Iris pigment epithelial cell (primary cell): ENCODE measurements around the gene STT3B.
"Not testable (repeated sequence)": the region's sequence is repeated elsewhere in the genome, so short reads cannot be mapped to it uniquely, and the experiment has no call there.

Source experiments
- DNase-seq: peaks from one replicate; pipeline ENCODE4 v3.0.0-alpha.2; 2011; ENCODE audit warnings: low read depth

Gene STT3B

DNA sequence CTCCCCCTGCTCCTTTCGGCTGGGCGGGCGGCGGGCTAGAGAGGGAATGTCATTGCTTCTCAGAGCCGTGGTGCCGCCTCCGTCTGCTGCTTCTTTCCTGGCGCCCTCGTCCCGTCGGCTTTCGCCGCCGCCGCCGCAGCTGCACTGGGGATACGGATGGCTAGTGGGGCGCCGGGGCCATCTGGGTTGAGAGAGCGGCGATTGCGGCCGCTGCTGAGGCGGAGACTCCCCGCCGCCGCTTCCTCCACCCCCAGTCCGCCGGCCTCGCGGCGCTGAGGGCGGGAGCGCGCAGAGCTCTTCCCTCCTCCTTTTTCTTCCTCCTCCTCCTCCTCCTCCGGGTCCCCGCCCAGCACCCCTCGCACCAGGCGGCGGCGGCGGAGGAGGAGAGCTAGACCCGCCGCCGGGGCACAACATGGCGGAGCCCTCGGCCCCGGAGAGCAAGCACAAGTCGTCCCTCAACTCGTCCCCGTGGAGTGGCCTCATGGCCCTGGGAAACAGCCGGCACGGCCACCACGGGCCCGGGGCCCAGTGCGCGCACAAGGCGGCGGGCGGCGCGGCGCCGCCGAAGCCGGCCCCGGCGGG, at the start of gene STT3B:
TSS of gene STT3B (plus strand) at position 339 of the 582 bp plus-strand sequence. CDS start at position 413, 74 bp downstream.
- DNase-seq: peak; percentile 83

DNA sequence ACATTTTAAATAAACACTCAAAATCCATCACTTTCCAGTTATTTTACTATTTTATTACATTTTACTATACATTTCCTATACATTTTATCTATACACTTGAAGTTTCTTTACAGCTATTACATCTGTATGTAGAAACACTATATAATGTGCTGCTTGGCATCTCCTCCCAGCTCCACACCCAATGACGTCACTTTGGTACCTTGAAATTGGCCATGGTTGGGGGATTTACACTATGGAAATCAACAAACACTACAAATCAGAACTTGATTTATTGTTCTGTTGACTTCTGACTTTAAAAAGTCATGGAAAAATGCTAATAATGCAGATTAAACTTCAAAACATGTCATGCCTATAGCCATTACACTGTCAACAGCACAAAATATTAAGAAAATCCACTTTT, 48.9 kb upstream of the STT3B start:
- DNase-seq: no peak

DNA sequence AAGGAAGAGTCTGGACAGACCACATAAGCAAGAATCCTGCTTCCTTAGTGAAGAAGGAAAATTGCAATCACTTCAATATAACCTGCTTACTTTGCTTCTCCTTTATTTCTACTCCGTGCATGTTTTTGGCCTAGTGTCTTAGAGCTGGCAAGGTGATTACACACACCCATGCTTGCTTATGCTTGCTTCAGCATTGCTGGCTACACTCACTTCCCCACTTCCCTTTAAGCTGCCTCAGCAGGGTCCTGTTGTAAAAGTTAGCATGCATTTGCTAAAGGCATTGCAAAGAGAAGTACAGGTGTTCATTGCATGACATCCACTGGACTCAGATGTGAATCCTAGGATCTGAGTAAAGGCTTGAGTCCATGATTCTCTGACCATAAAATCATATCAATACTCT, 47.5 kb upstream of the STT3B start:
- no peak for DNase-seq

DNA sequence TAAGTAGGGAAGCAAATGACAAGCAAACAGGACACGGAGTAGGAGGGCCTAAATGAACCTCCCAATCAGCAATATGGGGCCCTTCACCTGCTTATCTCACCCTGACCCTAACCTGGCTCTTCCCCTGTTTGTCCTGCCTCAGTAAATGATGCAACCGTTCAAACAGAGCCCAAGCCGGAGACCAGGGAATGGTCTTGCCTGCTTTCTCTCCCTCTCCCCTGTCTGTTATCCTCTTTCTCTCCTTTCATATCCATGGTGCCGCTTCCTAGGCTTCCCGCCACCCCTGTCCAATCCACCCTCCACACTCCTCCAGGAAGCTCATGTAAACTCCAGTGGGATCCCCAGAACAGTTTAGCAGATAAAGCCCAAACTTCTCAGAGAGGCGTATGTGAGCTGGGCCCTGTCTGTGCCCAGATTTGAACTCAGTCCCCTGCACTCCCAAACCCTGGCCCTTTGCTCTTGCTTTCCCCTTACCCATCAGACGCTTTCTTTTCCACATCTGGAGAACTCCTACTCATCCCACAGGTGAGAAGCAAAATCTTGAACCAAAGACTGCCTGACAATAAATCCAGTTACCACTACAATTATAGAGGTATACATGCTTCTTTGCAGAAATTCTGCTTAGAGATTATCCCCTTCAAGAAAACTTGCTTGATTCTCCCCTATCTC, 45.7 kb upstream of the STT3B start:
- no peak for DNase-seq

DNA sequence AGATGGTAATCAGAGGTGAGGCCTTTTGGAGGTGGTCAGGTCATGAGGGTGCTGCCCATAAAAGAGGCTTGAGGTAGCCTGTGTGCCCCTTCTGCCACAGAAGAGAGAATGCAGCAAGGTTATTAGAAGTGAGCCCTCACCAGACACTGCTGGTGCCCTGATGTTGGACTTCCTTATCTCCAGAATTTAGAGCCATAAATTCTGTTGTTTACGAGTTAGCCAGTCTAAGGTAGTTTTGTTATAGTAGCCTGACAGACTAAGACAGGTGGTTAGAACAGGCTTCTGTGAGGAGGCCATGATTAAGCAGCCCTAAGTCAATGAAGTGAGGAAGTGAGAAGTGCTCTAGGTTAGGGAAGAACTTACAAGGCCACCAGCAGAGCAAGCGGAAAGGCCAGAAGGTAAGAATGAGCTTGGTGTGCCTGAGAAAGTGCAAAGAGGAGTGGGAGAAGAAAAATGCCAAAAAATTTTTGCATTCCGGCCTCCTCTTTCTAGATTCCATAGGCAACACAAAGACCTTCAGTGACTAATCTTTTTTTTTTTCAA, 44.2 kb upstream of the STT3B start:
- no peak for DNase-seq

DNA sequence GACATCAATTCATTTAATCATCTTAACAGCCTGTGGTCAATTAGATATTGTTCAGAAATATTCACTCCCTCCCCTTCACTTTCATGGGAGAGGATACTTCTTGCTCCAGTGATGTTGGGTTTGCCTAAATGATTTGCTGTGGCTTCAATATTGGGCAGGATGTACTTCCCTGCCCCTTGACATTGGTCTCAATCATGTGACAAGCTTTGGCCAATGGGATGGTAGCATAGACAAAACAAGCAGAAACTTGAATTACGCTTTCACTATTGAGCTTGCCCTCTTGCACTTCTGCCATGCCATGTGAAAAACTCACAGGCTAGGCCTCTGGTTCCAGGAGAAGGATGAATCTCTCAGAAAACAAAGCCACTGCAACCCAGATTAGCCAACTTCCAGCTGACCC, 42.2 kb upstream of the STT3B start:
- DNase-seq: no peak

DNA sequence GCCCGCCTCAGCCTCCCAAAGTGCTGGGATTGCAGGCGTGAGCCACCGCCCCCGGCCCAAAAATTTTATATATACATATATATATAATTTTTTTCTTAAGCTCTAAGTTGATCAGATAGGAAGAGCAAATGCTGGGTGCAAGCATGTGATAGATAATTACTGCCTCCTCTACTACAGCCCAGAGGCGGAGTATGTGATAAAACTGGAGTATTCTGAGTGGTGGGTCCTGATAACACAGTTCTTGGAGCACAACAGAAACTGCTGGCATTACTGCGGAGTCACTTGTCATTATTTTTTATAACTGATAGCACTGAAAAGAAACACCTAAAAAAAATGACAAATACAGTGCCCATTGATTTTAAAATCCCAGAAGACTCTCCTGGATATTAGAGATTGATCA, 41.1 kb upstream of the STT3B start:
- DNase-seq: no peak

DNA sequence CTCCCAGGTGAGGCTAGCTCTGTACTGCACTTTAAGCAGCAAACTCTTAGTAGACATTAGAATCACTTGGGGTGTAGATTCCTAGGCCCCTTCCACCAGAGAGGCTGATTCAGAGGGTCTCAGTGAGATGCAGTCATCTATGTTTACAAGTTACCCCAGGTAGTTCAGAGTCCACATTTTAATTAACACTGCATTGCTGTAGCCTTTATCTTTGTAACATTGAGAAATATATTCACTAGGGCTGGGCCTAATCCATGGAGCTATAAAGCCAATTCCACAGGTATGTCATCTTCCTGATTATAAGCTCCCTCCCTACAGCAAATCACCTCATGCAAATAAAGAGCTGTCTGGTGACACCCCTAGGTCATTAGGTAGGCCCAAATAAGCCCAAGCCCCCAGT, 39.6 kb upstream of the STT3B start:
- DNase-seq: no peak

DNA sequence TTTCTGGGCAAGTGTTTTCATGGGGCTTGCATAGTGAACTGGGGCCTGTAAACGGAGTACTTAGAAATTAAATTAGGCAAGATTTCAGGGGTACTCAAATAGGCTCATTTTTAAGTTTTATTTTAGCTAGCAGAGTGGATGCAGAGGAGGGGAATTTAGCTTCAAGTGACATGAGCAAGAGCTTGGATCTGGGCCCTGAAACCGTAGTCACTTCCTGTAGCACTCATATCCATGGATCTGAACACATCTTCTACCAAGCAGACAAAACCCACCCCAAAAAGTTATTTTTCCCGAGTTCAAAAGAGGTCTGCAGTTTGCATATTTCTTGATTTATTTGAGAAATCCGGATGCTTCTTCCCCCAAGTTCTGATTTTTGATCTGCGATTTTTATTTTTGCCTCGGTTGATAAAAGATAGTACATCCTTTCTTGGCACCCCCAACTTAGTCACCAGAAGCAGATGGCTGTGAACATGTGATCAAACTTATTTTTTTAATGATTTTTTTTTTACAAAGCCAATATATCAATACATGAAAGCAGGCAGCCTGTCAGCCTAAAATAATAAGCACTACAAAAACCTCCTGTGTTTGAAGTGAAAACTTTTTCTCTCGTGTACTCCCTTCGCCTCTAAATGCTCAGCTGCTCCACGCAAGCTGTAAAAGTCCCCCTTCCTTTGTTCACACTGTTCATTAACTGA, 36.6 kb upstream of the STT3B start:
- peak; percentile 21 for DNase-seq

DNA sequence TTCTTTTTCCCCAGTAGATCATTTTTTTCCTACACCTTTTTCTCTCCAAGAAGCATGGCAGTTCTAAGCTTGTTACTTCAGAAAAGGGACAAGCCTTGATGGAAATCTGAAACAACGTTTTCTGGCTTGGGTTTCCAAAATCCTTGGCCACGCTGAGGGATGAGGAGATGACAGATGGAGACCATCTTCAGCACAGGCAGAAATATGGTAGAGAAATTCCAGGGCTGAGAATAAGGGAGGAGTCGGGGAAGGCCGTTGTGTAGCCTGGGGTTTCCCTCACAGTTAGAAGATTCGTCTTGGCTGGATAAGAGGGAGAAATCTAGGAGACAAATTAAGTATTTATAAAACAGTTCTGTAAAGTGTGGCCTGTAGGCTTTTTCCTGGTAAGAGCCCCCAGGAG, 33.9 kb upstream of the STT3B start:
- no peak for DNase-seq

DNA sequence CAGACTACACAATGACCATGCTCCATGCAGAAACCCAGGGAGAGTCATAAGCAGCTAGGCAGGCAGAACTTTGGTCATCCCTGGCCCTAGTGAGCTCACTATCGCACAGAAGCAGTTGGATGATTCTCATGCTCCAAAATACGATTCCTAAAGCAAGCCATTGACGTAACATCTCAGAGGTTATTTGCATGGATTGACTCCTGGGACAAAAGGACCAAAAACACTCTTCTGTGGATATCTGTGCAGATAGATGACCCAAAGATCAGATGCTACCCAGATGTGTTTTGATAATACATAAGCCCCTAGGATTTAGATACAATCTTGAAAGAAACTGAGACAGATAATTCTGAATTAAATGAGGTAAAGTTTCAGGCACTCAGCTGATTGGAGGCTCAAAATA, 33.4 kb upstream of the STT3B start:
- DNase-seq: no peak

DNA sequence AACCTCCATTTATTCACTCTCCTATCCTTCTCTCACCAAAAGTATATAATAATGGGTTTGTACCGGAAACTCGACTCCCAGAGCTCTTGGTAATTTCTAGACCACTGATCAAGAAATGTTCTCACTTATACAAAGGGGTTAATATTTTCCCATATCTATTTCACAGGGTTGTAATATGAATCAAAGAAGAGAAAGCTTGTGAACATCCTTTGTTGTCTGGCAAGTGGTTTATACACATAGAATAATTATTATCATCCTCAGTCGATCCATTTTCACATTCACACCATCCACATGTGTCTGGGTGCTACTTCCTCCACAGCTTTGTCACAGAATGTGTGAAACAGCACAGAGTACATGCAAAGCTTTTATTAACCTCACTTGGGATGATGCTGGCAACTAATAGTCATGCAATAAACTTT, 29.9 kb upstream of the STT3B start:
- DNase-seq: no peak

DNA sequence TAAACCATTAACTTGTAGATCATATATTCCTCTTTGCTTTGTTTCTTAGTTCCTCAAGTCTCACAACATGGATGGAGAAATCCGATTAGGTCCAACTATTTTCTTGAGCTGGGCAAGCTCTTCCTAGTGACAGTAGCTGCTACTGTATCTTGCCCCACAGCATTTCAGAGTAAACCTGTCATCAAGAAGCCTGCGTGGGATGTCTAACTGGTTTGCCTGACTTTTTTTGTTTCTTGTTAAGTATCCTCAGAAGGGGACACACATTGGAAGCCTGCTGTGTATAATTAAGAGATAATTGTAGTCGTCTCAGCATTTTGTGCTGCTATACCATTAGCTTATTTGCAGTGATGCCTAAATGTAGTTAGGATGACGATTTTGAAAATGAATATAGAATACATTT, 29.3 kb upstream of the STT3B start:
- no peak for DNase-seq

DNA sequence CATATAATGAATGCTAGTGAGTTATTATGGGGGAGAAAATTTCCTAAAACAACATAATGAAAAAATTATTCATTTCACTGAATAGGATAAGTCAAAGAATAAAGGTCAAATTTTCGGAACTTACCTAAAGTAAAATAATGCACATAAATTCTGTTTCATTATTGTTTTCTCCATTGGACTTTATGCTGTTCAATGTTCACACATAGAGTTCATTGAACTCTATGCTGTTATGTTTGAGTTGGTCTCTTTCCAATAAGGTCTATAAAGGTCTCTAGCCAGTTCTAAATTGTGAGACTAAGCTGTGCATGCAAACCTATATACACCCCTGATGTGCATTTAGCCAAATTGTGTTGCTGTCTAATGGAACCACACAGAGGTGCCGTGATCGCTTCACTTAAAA, 28.5 kb upstream of the STT3B start:
- DNase-seq: no peak

DNA sequence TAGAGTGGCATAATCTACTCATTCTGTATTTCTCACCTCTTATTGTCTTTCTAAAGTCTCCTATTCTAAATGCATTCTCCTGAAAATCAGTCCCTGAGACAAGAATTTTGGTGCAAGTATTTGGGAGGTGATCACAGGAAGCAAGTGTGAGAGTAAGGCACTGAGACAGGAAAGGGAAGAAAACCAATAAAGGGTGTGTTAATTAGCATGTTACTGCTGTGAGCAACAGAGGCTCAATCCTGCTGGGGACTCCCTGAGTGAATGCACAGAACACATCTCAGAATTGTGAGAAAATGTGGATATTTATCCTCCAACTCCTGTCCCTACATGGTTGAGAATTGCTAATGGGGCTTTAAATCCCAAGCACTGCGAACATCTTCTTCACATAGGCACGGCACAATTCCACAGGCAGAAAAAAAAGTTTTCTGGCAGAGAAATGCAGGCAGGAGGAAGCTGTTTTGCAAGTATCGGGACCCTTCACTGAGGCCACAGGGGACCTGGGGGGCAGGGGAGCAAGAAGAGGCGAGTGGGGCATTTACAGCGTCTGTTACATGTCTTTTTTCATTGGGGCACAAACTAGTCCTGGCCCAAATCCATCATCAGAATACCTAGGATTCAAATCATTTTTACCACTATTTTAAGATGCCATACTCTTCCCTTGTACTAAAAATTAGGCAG, 27.2 kb upstream of the STT3B start:
- DNase-seq: no peak

DNA sequence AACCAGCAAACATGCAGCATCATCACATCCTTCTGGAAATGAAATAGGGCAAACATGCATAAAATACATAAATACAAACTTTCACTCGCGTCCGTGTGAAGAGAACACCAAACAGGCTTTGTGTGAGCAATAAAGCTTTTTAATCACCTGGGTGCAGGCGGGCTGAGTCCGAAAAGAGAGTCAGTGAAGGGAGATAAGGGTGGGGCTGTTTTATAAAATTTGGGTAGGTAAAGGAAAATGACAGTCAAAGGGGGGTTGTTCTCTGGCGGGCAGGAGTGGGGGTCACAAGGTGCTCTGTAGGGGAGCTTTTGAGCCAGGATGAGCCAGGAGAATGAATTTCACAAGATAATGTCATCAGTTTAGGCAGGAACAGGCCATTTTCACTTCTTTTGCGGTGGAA, 26.2 kb upstream of the STT3B start:
- not testable (repeated sequence) for DNase-seq

DNA sequence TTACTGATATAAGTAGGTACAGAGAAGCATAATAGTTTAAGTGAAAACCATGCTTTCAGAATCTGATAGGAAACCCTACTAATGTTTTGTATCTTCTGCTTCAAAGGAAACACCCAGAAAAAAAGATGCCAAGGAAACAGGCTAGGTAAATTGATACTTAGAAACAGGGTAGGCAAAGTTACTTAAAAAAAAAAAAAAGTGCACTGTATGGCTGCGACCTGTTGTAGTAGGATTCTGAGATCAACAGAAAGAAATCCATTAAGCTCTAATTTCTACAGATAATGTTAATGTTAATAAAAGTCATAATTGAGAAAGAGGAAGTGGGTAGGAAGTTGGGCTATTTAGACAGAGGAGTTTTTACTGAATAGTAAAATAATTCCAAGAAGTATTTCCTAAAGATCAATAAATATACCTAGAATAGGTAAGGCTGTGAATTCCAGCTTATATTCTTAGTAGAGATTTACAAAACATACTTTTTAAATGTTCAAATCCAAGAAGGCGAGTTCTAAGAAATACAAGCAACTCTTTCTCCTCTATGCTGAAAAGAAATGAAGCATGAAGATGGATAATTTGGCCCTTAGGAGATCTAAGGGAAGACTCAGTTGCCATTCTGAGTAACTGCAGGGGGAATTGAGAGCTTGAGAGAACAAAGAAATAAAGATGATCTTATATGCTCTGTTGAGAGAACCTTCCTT, 24.1 kb upstream of the STT3B start:
- no peak for DNase-seq

DNA sequence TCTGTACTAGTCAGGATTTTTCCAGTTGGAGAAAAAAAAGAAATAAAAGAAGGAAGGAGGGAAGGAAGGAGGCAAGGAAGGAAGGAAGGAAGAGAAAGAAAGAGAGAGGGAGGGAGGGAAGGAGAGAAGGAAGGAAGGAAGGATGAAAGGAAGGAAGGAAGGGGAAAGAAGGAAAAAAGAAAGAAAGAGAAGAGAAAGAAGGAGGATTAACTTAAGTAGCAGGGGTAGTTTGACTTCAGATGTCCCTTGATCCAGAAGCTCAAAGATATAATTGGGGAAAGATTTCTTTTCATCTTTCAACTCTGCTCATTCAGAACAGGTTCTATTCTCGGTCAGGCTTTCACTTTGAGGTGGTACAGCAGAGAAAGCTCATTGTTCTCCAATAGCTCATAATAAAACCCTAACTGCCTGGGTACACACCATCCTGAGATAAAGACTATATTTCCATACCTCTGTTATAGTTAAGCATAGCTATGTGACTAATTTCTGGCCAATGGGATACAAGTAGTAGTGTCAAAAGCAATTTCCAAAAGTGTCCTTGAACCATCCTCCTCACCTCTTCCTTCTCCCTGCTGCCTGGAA, 23.5 kb upstream of the STT3B start:
- DNase-seq: no peak

DNA sequence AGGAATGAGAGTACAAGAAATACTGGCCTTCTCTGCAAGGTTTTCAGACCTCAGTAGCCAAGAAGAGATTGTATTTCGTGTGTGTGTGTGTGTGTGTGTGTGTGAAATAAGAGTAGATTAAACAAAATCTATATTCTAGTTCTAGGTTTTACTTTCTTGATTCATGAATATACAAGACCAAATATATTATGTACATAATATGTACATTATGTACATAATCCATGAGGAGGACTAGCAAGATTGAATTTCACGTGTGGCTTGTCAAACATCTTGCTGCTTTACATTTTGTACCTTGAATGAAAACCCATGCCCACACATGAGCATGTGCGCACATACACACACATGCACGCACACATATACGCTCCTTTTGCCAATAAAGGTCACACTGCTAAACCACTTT, 18.2 kb upstream of the STT3B start:
- DNase-seq: no peak

DNA sequence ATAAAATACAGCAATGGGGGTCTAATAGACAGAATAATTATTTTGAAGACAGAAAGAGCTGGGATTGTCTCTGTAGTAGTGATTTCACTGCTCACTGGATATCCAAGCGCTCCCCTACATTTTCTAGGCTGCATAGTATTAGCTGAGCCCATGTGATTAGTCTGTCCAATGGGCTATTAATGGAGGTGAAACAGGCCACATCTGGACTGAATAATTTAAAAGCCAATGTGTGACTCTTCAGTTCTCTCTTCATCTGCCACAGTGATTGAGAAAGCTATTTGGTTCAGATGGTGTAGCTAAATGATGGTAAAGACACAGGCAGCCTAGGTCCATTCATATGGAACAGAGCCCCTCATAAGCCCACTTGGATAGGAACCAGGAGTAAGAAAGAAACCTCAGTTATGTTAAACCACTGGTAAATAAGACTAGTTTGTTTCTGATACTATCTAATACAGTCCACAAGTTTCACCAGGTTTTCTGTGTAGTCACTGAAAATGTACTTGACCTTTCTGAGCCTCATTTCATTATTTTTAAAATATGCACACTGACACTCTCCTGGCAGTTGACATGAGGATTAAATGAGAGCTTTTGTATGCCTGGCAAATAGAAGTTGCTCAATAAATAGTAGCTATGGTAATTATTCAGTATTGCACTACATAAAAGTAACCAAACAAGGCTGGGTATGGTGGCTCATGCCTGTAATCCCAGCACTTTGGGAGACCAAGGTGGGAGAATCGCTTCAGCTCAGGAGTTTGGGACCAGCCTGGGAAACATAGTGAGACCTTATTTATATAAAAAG, 17.0 kb upstream of the STT3B start:
- no peak for DNase-seq

DNA sequence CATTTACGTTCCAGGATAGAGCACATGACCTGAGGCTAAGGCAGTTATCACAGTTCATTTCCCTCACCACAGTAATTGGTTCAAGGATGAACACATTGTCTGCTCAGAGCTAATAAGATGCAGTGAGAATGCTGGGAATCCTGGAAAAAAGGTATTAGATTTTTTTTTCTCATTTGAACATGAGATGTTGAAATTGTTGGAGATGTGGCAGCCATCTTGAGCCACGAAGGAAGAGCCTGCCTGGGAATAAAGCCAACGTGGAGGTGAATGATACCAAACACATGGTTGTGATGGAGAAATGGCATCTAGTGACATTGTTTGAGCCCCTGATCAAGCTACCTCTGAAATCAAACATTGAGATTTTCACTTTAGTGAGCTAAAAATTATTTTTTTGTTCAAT, 16.0 kb upstream of the STT3B start:
- DNase-seq: no peak
